HG02763 (cell line): ENCODE data around the gene AKAP13.

ENCODE experiments used
- ATAC-seq: cut with Tn5 transposase; IDR thresholded peaks from one replicate; pipeline ENCODE4 v1.9.1; 2021; ENCODE audit warnings: mild to moderate bottlenecking, moderate library complexity; ENCODE audit not compliant: unreplicated experiment

AKAP13 gene

DNA sequence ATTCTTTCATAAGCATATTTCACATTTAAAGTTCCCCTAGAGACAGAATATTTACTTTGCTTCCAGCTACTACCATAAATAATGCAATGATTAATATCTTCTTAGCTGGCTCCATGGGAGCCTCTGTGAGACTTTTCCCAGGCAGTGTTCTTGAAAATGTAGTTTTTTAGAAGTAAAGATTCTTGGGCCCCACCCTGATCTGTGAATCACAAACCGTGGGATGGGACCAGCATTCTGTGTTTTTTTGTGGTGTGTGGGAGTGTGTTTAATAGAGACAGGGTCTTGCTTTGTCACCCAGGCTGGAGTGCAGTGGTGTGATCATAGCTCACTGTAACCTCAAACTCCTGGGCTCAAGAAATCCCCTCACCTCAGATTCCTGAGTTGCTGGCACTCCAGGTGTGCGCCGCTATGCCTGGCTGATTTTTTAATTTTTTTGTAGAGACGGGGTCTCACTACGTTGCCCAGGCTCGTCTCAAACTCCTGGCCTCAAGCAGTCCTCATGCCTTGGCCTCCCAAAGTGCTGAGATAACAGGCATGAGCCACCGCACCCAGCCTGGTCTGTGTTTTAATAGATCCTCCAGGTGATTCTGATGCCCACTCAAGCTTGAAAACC is 331.3 kb downstream of the AKAP13 start:
- no peak for ATAC-seq

GRCh38 chr15:85716261-85716660 is 335.9 kb downstream of the AKAP13 start:
- ATAC-seq = no peak

- ATAC-seq = no peak
Observed at GRCh38 chr15:85717212-85717611, 336.8 kb downstream of the AKAP13 start.

DNA sequence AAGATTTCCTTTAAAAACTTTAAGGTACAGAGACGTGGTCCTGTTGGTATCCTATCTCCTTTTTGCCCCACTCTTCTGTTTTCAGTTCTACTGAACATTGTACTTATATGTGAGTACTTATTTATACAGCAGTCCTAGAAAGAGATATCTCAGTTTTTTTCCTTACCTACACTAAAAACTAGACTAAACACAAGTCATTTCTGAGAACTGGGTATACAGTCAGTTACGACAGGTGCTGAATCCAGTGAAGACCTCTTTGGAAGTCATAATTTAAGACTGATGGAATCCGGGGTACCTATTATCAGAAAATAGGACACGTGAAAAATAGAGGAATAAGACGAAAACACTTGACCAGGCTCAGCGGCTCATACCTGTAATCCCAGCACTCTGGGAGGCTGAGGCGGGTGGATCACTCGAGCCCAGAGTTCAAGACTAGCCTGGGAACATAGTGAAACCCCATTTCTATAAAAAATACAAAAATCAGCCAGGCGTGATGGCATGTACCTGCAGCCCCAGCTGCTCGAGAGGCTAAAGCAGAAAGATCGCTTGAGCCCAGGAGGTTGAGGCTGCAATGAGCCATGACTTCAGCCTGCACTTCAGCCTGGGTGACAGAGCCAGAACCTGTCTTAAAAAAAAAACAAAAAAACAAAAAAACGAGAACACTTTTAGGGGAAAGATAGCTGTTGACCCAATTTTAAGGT is 338.0 kb downstream of the AKAP13 start:
- ATAC-seq = peak; percentile 48

GRCh38 chr15:85718981-85719380 is 338.6 kb downstream of the AKAP13 start:
- ATAC-seq = no peak

- no peak for ATAC-seq
Observed at GRCh38 chr15:85722374-85723152, 342.2 kb downstream of the AKAP13 start.

DNA sequence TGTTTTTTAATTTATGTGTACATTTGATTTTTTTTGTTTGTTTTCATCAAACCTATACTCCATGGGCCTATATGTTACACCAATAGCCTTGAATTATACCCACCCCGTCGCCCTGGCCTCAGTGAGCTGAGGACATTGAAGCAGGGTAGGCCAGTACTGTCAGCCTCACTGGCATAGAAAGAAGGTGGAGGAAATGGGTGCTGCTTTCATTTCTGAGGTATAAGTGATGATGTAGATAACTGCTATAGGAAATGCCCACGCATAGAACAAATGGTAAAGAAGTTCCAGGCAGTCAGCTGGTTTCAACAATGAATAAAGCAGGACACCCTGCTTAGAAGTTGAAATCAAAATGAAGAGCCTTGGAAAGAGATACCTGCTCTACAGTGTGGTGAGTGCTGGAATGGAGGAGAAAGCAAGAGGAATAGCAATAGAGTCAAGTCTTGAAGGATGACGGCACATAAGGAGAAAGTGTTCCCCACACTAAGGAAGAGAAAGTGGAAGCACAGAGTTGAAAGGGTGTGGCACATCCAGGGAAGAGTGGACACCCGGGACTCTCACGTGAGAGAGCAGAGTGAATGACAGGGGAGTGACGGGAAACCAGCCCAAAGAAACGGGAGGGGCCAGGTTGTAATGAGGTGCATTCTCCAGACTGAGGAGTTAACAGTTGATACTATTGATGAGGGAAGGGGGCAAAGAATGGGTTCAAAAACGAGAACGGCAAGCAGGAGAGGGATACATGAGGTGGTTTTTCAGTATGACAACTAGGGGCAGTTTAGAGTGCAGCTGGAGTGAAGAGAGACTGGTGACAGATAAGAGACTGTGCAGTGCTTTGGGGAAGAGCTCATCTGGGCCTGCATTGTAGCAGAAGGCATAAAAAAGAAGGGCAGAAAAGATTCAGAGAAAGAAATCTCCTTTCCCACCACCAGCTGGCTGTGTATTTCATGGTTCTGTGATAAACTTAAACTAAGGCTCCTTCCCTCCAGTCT is 343.9 kb downstream of the AKAP13 start:
- ATAC-seq = no peak

- no peak for ATAC-seq
Observed at GRCh38 chr15:85725019-85725418, 344.6 kb downstream of the AKAP13 start.

- no peak for ATAC-seq
Observed at GRCh38 chr15:85725564-85725963, 345.2 kb downstream of the AKAP13 start.

- ATAC-seq = no peak
Observed at GRCh38 chr15:85726454-85726853, 346.1 kb downstream of the AKAP13 start.

GRCh38 chr15:85727068-85727467 is 346.7 kb downstream of the AKAP13 start:
- no peak for ATAC-seq

- ATAC-seq = no peak
Observed at GRCh38 chr15:85730001-85730820, 349.8 kb downstream of the AKAP13 start.

- ATAC-seq = no peak
Observed at GRCh38 chr15:85733416-85733815, 353.0 kb downstream of the AKAP13 start.

- no peak for ATAC-seq
Observed at GRCh38 chr15:85737061-85737460, 356.7 kb downstream of the AKAP13 start.

DNA sequence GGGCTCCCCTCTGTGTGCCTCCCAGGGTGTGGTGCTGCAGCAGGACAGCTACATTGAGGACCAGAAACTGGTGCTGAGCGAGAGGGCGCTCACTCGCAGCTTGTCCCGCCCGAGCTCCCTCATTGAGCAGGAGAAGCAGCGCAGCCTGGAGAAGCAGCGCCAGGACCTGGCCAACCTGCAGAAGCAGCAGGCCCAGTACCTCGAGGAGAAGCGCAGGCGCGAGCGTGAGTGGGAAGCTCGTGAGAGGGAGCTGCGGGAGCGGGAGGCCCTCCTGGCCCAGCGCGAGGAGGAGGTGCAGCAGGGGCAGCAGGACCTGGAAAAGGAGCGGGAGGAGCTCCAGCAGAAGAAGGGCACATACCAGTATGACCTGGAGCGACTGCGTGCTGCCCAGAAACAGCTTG is 360.6 kb downstream of the AKAP13 start:
- ATAC-seq = no peak

- ATAC-seq = no peak
Observed at GRCh38 chr15:85741662-85742061, 361.3 kb downstream of the AKAP13 start.

DNA sequence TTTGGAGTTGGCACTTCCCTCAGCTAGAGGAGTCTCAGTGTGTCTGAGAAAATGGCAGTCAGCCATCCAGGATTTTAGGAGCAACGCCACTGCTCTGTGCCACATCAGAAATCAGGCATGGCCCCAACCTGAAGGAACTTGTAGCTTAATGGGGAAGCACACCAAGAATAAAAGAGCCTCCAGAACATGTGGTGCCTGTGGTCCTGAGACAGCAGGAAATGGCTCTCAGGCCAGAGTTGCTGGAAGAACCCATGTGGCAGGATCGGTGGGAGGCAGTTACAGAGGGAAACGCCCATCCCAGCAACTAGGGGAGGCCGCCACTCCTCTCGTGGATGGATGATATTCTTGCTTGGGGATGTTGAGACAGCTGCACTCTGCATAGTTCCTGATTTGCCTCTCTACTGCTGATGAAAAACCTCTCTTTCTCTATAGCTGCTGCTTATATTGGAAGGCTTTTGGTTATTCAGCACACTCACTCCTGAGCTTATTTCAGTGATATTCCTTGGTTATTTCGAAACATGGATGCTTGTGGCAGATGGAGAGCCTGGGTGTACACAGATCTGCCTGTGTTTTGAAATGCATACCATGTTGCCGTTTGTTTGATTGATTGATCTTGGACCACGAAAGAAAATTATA is 361.9 kb downstream of the AKAP13 start:
- no peak for ATAC-seq

DNA sequence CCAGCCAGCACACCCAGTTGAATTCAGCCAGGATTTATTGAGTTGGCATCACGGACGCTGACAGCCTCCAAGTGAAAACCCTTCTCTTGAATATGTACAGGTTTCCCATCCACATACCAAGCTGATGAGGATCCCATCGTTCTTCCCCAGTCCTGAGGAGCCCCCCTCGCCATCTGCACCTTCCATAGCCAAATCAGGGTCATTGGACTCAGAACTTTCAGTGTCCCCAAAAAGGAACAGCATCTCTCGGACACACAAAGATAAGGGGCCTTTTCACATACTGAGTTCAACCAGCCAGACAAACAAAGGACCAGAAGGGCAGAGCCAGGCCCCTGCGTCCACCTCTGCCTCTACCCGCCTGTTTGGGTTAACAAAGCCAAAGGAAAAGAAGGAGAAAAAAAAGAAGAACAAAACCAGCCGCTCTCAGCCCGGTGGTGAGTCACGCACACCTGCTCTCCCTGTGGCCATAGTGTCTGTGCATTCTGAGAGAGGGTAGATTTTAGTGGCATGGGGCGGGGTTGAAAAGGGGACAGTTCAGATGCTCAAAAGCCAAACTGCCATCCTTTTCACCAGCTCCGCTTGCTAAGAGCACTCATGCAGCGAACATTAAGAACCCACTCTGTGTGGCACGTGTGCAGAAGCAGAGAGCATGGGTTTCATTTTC is 363.1 kb downstream of the AKAP13 start:
- no peak for ATAC-seq

DNA sequence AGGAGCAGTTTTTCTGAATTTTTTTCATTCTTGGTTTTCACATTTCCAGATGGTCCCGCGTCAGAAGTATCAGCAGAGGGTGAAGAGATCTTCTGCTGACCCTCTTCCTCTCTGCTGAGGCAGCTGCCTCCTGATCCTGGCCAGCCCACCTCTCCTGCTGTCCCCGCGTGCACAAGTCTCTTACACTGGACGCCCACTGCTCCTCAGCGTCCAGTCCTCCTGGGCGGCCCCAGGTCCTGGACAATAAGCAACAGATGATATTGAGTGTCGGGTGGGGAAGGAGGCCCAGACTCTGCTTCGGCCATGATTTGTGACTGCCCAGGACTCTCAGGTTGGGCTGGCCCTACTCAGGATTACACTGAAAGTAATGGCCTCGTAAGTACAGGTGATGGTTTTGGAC is 364.2 kb downstream of the AKAP13 start:
- no peak for ATAC-seq
